ENCODE data around the gene TCEANC2.
"Not testable (repeated sequence)": the region's sequence is repeated elsewhere in the genome, so short reads cannot be mapped to it uniquely, and the experiment has no call there.

TCEANC2 gene

GRCh38 chr1:54088385-54088784 lies 35.0 kb downstream of the TCEANC2 start:
- H3K4me3 ChIP-seq (ENCODE audit: low read depth, low read length), result no peak overlapping the region
- TF ChIP-seq, protein P1, sequence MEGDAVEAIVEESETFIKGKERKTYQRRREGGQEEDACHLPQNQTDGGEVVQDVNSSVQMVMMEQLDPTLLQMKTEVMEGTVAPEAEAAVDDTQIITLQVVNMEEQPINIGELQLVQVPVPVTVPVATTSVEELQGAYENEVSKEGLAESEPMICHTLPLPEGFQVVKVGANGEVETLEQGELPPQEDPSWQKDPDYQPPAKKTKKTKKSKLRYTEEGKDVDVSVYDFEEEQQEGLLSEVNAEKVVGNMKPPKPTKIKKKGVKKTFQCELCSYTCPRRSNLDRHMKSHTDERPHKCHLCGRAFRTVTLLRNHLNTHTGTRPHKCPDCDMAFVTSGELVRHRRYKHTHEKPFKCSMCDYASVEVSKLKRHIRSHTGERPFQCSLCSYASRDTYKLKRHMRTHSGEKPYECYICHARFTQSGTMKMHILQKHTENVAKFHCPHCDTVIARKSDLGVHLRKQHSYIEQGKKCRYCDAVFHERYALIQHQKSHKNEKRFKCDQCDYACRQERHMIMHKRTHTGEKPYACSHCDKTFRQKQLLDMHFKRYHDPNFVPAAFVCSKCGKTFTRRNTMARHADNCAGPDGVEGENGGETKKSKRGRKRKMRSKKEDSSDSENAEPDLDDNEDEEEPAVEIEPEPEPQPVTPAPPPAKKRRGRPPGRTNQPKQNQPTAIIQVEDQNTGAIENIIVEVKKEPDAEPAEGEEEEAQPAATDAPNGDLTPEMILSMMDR (IDR thresholded peaks at IDR 0.05; ENCODE audit: low read depth, low read length, missing control alignments), result no peak
- no peak for DNase-seq (ENCODE audit: low read depth)

GRCh38 chr1:54091666-54092065 lies 38.3 kb downstream of the TCEANC2 start:
- DNase-seq (ENCODE audit: low read depth), result no peak
- no peak overlapping the region for H3K4me3 ChIP-seq (ENCODE audit: low read depth, low read length)
- TF ChIP-seq, protein P1 (IDR thresholded peaks at IDR 0.05; ENCODE audit: low read depth, low read length, missing control alignments), result no peak

DNA sequence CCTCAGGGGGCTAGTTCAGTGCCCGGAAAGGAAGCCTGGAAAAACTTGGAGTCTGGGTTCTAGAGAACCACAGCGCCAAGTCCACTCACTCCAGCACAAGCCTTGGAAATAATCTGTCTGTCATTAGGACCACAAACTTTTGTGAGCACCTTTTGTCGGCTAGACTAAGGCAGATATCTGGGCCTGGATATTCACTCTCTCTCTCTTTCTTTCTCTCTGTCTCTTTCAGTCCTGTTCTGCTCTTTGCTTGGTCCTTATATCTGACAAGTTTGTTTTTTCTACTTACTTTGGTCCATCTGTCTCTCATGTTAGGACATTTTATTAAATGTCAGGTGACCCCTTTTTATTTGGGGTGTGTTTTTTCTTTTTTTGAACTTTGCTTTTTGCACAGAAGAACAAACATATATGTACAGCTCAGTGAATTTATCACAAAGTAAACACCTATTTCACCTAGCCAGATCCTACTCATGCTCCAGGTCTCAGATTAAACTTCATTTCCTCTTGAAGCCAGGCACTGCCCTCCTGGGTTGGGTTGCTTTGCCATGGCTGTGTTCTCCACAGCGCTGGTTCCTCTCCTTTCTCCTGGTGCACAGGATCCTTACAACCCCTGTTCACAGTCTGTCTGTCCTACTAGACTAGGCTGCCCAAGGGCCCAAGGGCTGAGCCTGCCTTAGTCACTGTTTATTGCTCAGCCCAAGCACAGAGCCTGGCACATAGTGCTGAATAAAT lies 40.8 kb downstream of the TCEANC2 start:
- DNase-seq (ENCODE audit: low read depth), result no peak
- no peak overlapping the region for H3K4me3 ChIP-seq (ENCODE audit: low read depth, low read length)
- TF ChIP-seq, protein P1 (IDR thresholded peaks at IDR 0.05; ENCODE audit: low read depth, low read length, missing control alignments), result no peak

DNA sequence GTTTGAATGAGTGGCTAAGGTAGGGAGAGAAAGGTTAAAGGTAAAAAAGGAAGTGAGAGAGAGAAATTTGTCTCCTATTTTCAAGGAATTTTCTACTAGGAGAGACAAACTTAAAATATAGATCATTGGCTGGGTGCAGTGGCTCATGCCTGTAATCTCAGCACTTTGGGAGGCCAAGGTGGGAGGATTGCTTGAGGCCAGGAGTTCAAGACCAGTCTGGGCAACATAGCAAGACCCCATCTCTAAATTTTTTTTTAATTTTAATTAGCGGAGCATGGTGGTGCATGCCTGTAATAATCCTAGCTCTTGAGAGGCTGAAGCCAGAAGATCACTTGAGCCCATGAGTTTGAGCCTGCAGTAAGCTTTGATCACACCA lies 41.3 kb downstream of the TCEANC2 start:
- H3K4me3 ChIP-seq (ENCODE audit: low read depth, low read length); DNase-seq (ENCODE audit: low read depth): not testable (repeated sequence)

- no peak overlapping the region for H3K4me3 ChIP-seq (ENCODE audit: low read depth, low read length)
- no peak for DNase-seq (ENCODE audit: low read depth)
- TF ChIP-seq, protein P1 (IDR thresholded peaks at IDR 0.05; ENCODE audit: low read depth, low read length, missing control alignments), result no peak
Observed at GRCh38 chr1:54095546-54096226, 42.3 kb downstream of the TCEANC2 start.

DNA sequence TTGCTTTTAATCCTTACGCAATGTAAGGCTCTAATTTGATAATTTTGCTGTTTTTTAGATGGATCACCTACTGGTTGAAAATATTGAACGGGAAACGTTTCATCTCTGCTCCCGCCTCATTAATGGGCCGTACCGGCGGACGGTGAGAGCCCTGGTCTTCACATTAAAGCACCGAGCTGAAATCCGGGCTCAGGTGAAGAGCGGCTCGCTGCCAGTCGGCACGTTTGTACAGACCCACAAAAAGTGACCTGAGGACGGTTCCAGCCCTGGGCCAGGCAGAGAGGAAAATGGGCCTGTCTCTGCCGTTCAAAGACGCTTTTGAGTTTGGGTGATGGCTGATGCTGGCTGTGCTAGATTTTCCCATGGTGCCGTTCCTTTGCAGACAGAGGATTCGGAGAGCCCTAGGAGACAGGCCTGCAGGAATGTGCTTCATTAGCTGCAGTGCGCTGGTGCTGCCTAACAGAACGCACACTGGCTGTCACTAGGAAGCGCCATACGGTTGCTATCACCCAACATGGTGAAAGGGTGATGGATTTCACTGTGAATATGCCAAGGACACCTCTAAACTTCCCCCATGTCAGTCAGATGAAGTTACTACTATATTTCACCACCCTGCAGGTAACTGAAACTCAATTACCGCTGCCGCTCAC lies 42.9 kb downstream of the TCEANC2 start:
- TF ChIP-seq, protein P1 (IDR thresholded peaks at IDR 0.05; ENCODE audit: low read depth, low read length, missing control alignments), result no peak
- no peak overlapping the region for H3K4me3 ChIP-seq (ENCODE audit: low read depth, low read length)
- DNase-seq (ENCODE audit: low read depth), result no peak

DNA sequence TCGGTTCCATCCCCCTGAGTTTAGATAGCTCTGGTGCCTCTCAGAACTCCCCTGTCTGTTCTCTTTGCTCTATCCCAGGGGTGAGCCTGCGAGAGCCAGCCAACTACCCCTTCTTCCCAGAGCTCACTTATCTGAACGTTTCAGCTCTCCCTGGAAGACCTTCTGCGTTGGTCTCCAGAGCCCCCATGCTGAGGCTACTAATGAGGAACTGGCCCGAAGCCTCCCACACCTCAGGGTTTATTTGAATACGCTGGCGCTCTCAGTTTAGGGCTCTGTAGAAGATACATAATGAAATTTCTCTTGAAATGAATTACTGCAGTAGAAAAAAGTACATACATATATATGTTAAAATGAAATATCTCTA lies 43.5 kb downstream of the TCEANC2 start:
- no peak overlapping the region for H3K4me3 ChIP-seq (ENCODE audit: low read depth, low read length)
- TF ChIP-seq, protein P1 (IDR thresholded peaks at IDR 0.05; ENCODE audit: low read depth, low read length, missing control alignments), result no peak
- no peak for DNase-seq (ENCODE audit: low read depth)

Data from GM12864 (cell line).